ENCODE results near the gene TMEM120A. TPM values are rescaled to one million over a fixed set of nuclear protein-coding genes. Genes with fewer than 3 reads are reported as not detected.

The TMEM120A gene
- total RNA-seq, 2 experiments from 2014 or later, result 25.5 to 27.7 TPM

GRCh38 chr7:75950111-75950681 is 44.2 kb downstream of the TMEM120A start:
- Mint-ChIP-seq H3K4me3 (no peak overlapping the region), H3K9me3 (no peaks in the 10 kb centered on the region), H3K4me1 (peaks cover 6% of the 10 kb centered on the region), H3K27ac (no peak overlapping the region), H3K27me3 (no peaks in the 10 kb centered on the region), H3K36me3 (no peaks in the 10 kb centered on the region)
- POLR2A ChIA-PET, result no interaction called here
- no peak for DNase-seq
- ATAC-seq (ENCODE audit: low read depth), result no peak

GRCh38 chr7:75948179-75948578 is 46.2 kb downstream of the TMEM120A start:
- no peak for ATAC-seq (ENCODE audit: low read depth)
- no peaks in the 10 kb centered on the region for H3K9me3 Mint-ChIP-seq
- POLR2A ChIA-PET, result no interaction called here
- H3K27me3 Mint-ChIP-seq, result no peaks in the 10 kb centered on the region
- H3K36me3 Mint-ChIP-seq, result no peaks in the 10 kb centered on the region
- DNase-seq, result no peak
- H3K27ac Mint-ChIP-seq, result no peak overlapping the region
- H3K4me3 Mint-ChIP-seq, result no peak overlapping the region
- peaks cover 7% of the 10 kb centered on the region for H3K4me1 Mint-ChIP-seq

- POLR2A ChIA-PET, result no interaction called here
- H3K9me3 Mint-ChIP-seq, result no peaks in the 10 kb centered on the region
- H3K4me3 Mint-ChIP-seq, result no peak overlapping the region
- H3K36me3 Mint-ChIP-seq, result no peaks in the 10 kb centered on the region
- peaks cover 7% of the 10 kb centered on the region for H3K4me1 Mint-ChIP-seq
- ATAC-seq (ENCODE audit: low read depth) (no peak), DNase-seq (no peak)
- no peaks in the 10 kb centered on the region for H3K27me3 Mint-ChIP-seq
- no peak overlapping the region for H3K27ac Mint-ChIP-seq
These were observed 48.1 kb downstream of the TMEM120A start for GRCh38 chr7:75946207-75946855.

- Mint-ChIP-seq H3K4me1 (peaks cover 7% of the 10 kb centered on the region), H3K27ac (no peak overlapping the region), H3K36me3 (no peaks in the 10 kb centered on the region), H3K27me3 (no peaks in the 10 kb centered on the region), H3K9me3 (no peaks in the 10 kb centered on the region), H3K4me3 (no peak overlapping the region)
- DNase-seq (no peak), ATAC-seq (ENCODE audit: low read depth) (no peak)
- POLR2A ChIA-PET, result no interaction called here
These were observed 48.9 kb downstream of the TMEM120A start for GRCh38 chr7:75945297-75946168.

- Mint-ChIP-seq H3K4me1 (peaks cover 7% of the 10 kb centered on the region), H3K27me3 (no peaks in the 10 kb centered on the region), H3K27ac (no peak overlapping the region), H3K36me3 (no peaks in the 10 kb centered on the region), H3K4me3 (no peak overlapping the region), H3K9me3 (no peaks in the 10 kb centered on the region)
- ATAC-seq (ENCODE audit: low read depth) (no peak), DNase-seq (no peak)
- POLR2A ChIA-PET, result no interaction called here
These were observed 49.9 kb downstream of the TMEM120A start for GRCh38 chr7:75944507-75944906.

- POLR2A ChIA-PET, result no interaction called here
- H3K4me1 Mint-ChIP-seq, result peaks cover 7% of the 10 kb centered on the region
- no peak overlapping the region for H3K4me3 Mint-ChIP-seq
- H3K36me3 Mint-ChIP-seq, result no peaks in the 10 kb centered on the region
- DNase-seq, result no peak
- no peaks in the 10 kb centered on the region for H3K9me3 Mint-ChIP-seq
- no peak overlapping the region for H3K27ac Mint-ChIP-seq
- no peaks in the 10 kb centered on the region for H3K27me3 Mint-ChIP-seq
- no peak for ATAC-seq (ENCODE audit: low read depth)
These were observed 50.5 kb downstream of the TMEM120A start for GRCh38 chr7:75943864-75944263.

GRCh38 chr7:75938921-75939320 is 55.5 kb downstream of the TMEM120A start:
- Mint-ChIP-seq H3K4me3 (no peak overlapping the region), H3K4me1 (no peaks in the 10 kb centered on the region), H3K36me3 (no peaks in the 10 kb centered on the region), H3K27ac (no peak overlapping the region), H3K9me3 (no peaks in the 10 kb centered on the region), H3K27me3 (no peaks in the 10 kb centered on the region)
- ATAC-seq (ENCODE audit: low read depth), result no peak
- POLR2A ChIA-PET, result no interaction called here
- no peak for DNase-seq

GRCh38 chr7:75937958-75938786 is 56.2 kb downstream of the TMEM120A start:
- Mint-ChIP-seq H3K27me3 (no peaks in the 10 kb centered on the region), H3K27ac (no peak overlapping the region), H3K4me3 (no peak overlapping the region), H3K4me1 (no peaks in the 10 kb centered on the region), H3K36me3 (no peaks in the 10 kb centered on the region), H3K9me3 (no peaks in the 10 kb centered on the region)
- POLR2A ChIA-PET, result interaction anchor here (0.6 kb wide), 1 partner anchor 18 kb away, joined by 6 read pairs; no protein-coding TSS in a partner anchor
- no peak for ATAC-seq (ENCODE audit: low read depth)
- no peak for DNase-seq

Other genes with a start within 250 kb of the TMEM120A start
- gene CCL26, start 222.4 kb downstream of the TMEM120A start, total RNA-seq, result not detected
- gene CCL24, start 180.8 kb downstream of the TMEM120A start, total RNA-seq, result not detected
- gene RHBDD2, start 115.6 kb downstream of the TMEM120A start, total RNA-seq, result 10 to 100 TPM; 32.2 to 33.1 TPM
- gene POR, start 79.4 kb downstream of the TMEM120A start, total RNA-seq, result 10 to 100 TPM; 61.5 to 62.2 TPM
- gene STYXL1, start 53.4 kb upstream of the TMEM120A start, total RNA-seq, result 10 to 100 TPM; 28.7 to 30.3 TPM
- 100 to 1,000 TPM; 132 to 137 TPM for gene MDH2, start 53.5 kb upstream of the TMEM120A start, total RNA-seq
- gene SRRM3, start 207.3 kb upstream of the TMEM120A start, total RNA-seq, result not detected

Measured in activated naive CD8-positive, alpha-beta T cell treated with anti-CD3 and anti-CD28 coated beads, Interleukin-2, amount 10 ng/mL, durations not matched to agents 7 days and 5 days (primary cell).